PC-3 (cell line): Measurements from ENCODE around the gene VGF.

Experiments used
- EZH2 ChIP-seq: fragments of 300-600 bp; sonication (generic); IDR thresholded peaks from one replicate; pipeline ENCODE4 v1.6.1; 2017; ENCODE audit warnings: antibody characterized with exemption, mild to moderate bottlenecking, low read length; ENCODE audit not compliant: unreplicated experiment
- TF ChIP-seq, protein P1 (sequence below): fragments of 300-600 bp; sonication (generic); conservative IDR thresholded peaks from 2 replicates; pipeline ENCODE4 v1.5.1; 2017; ENCODE audit warnings: antibody characterized with exemption, low read depth, mild to moderate bottlenecking, low read length

DNA sequence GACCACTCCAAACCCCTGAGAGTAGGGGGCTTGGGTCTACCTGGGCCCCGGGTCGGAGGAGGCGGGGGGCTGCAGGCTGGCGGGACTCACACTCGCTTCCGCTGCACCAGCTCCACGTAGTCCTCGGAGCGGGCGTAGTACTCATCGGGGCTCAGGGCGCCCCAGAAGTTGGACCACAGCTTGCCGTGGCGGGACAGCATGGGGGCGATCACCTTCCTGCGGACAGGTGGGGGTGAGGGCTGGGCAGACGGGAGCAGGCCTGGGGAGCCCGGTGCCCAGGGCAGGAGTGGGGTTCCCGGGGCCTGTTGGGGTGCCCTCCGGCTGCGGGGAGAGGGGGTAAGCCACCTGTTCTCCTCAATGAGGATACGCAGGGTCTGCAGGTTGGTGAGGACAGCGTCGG, 46.1 kb upstream of the VGF start:
- TF ChIP-seq, protein P1, sequence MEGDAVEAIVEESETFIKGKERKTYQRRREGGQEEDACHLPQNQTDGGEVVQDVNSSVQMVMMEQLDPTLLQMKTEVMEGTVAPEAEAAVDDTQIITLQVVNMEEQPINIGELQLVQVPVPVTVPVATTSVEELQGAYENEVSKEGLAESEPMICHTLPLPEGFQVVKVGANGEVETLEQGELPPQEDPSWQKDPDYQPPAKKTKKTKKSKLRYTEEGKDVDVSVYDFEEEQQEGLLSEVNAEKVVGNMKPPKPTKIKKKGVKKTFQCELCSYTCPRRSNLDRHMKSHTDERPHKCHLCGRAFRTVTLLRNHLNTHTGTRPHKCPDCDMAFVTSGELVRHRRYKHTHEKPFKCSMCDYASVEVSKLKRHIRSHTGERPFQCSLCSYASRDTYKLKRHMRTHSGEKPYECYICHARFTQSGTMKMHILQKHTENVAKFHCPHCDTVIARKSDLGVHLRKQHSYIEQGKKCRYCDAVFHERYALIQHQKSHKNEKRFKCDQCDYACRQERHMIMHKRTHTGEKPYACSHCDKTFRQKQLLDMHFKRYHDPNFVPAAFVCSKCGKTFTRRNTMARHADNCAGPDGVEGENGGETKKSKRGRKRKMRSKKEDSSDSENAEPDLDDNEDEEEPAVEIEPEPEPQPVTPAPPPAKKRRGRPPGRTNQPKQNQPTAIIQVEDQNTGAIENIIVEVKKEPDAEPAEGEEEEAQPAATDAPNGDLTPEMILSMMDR: no peak
- no peak for TF ChIP-seq EZH2
